PC-3 (cell line): ENCODE measurements around the gene WNK2. TPM values are rescaled to one million over a fixed set of nuclear protein-coding genes. Genes with fewer than 3 reads are reported as not detected.

Experiments used
- ATAC-seq: fragments of 200-7000 bp; cut with Tn5 transposase; 2 replicates; pipeline ENCODE4 v1.9.1; 2020; ENCODE audit warnings: mild to moderate bottlenecking, moderate library complexity
- BruUV-seq: library from RNA; stranded (reverse); fragments of 400-500 nt; replicated peaks from 2 replicates; lab custom pipeline; 2021; lab: Mats Ljungman, UMichigan
- CTCF ChIA-PET: fragments of 300-600 bp; sonication (Branson Sonifier 250); formaldehyde crosslinking; loops from one replicate; lab custom pipeline; 2022; ENCODE audit warnings: antibody characterized with exemption; lab: Charles Lee
- POLR2A ChIA-PET: fragments of 300-600 bp; sonication (Branson Sonifier 250); formaldehyde crosslinking; loops from one replicate; lab custom pipeline; 2022; ENCODE audit warnings: antibody characterized with exemption; ENCODE audit not compliant: unreplicated experiment; lab: Charles Lee
- DNase-seq: peaks from one replicate; pipeline ENCODE4 v3.0.0-alpha.2; 2015
- H2AFZ ChIP-seq: fragments of 300-600 bp; sonication (generic); 2 replicates; pipeline ENCODE4 v1.6.0; 2016; ENCODE audit warnings: antibody characterized with exemption, low read length
- H3F3A ChIP-seq: fragments of 300-600 bp; sonication (generic); one replicate; pipeline ENCODE4 v1.6.0; 2017; ENCODE audit warnings: antibody characterized with exemption, low read length, control low read depth, mild to moderate bottlenecking; ENCODE audit not compliant: unreplicated experiment
- H3K27ac ChIP-seq: fragments of 300-600 bp; sonication (generic); 2 replicates; pipeline ENCODE4 v1.5.1; 2016; ENCODE audit warnings: mild to moderate bottlenecking, low read length
- H3K27me3 ChIP-seq: fragments of 300-600 bp; sonication (generic); 2 replicates; pipeline ENCODE4 v1.6.1; 2016; ENCODE audit warnings: low read length, mixed read lengths
- H3K36me3 ChIP-seq: fragments of 300-600 bp; sonication (generic); 2 replicates; pipeline ENCODE4 v1.6.1; 2016; ENCODE audit warnings: low read depth, mixed run types, low read length, mixed read lengths
- H3K4me1 ChIP-seq: fragments of 300-600 bp; sonication (generic); 2 replicates; pipeline ENCODE4 v1.5.1; 2016; ENCODE audit warnings: low read length; ENCODE audit not compliant: insufficient read depth
- H3K4me2 ChIP-seq: fragments of 300-600 bp; sonication (generic); 2 replicates; pipeline ENCODE4 v1.6.0; 2016; ENCODE audit warnings: low read length
- H3K4me3 ChIP-seq: fragments of 300-600 bp; sonication (generic); 2 replicates; pipeline ENCODE4 v1.5.1; 2016; ENCODE audit warnings: mild to moderate bottlenecking, low read length, mixed read lengths
- H3K79me2 ChIP-seq: fragments of 300-600 bp; sonication (generic); 2 replicates; pipeline ENCODE4 v1.6.1; 2017; ENCODE audit warnings: low read length, mixed read lengths
- H3K9ac ChIP-seq: fragments of 300-600 bp; sonication (generic); 2 replicates; pipeline ENCODE4 v1.6.0; 2016; ENCODE audit warnings: mild to moderate bottlenecking, low read length
- H3K9me2 ChIP-seq: fragments of 300-600 bp; sonication (generic); replicated peaks from 2 replicates; pipeline ENCODE4 v1.6.1; 2016; ENCODE audit warnings: mixed run types, low read length, mixed read lengths
- H3K9me3 ChIP-seq: fragments of 300-600 bp; sonication (generic); 2 replicates; pipeline ENCODE4 v1.6.1; 2016; ENCODE audit warnings: low read length, mixed read lengths
- H4K20me1 ChIP-seq: fragments of 300-600 bp; sonication (generic); 2 replicates; pipeline ENCODE4 v1.6.1; 2016; ENCODE audit warnings: low read length, mixed read lengths
- EZH2 ChIP-seq: fragments of 300-600 bp; sonication (generic); IDR thresholded peaks from one replicate; pipeline ENCODE4 v1.6.1; 2017; ENCODE audit warnings: antibody characterized with exemption, mild to moderate bottlenecking, low read length; ENCODE audit not compliant: unreplicated experiment
- EZH2phosphoT487 ChIP-seq: fragments of 300-600 bp; sonication (generic); IDR thresholded peaks from 2 replicates; pipeline ENCODE4 v1.6.1; 2018; ENCODE audit warnings: mild to moderate bottlenecking, antibody characterized with exemption, low read length, borderline replicate concordance
- intact Hi-C: fragments of 100-400 bp; cut with micrococcal nuclease; formaldehyde crosslinking; loops from 2 replicates; pipeline ENCODE4 v1.9.0; 2023
- total RNA-seq: library from RNA; depleted of rRNA; stranded (reverse); fragments of >200 nt; gene quantifications from 2 replicates; pipeline ENCODE4 v1.2.3, GENCODE V29; 2014
- TF ChIP-seq, protein P1 (sequence below): fragments of 300-600 bp; sonication (generic); conservative IDR thresholded peaks from 2 replicates; pipeline ENCODE4 v1.5.1; 2017; ENCODE audit warnings: antibody characterized with exemption, low read depth, mild to moderate bottlenecking, low read length

WNK2 gene
- total RNA-seq, 1 experiment from 2014 or later, result 11.7 TPM

DNA sequence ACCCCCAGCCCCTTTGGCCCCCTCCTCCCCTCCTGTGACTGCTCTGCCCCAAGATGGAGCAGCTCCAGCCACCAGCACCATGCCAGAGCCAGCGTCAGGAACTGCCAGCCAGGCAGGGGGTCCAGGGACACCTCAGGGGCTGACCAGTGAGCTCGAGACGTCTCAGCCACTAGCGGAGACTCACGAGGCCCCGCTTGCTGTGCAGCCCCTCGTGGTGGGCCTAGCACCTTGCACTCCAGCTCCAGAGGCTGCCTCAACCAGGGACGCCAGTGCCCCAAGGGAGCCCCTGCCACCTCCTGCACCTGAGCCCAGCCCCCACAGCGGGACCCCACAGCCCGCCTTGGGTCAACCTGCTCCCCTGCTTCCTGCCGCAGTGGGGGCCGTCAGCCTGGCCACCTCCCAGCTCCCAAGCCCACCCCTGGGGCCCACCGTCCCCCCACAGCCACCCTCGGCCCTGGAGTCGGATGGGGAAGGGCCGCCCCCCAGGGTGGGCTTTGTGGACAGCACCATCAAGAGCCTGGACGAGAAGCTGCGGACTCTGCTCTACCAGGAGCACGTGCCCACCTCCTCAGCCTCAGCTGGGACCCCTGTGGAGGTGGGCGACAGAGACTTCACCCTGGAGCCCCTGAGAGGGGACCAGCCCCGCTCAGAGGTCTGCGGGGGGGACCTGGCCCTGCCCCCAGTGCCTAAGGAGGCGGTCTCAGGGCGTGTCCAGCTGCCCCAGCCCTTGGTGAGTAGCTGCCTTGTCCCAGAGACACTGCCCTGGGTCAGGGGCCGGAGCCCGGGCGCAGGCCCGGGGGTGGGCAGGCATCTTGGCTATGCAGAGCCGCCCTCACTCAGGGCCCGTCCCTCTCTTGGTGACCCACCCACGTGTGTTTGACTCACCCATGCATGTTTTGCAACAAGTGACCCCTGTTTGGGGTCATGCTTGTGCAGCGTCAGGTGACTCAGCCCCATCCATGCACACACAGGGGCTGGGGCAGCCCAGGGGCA, 105.2 kb downstream of the WNK2 start:
- CTCF ChIA-PET, result no interaction called here
- no peaks in the 10 kb centered on the region for H3K4me1 ChIP-seq
- no peak overlapping the region for H3K4me2 ChIP-seq
- H3K9me3 ChIP-seq, result no peaks in the 10 kb centered on the region
- no peaks in the 10 kb centered on the region for H3K79me2 ChIP-seq
- intact Hi-C loops, result no loop called here
- no peaks in the 10 kb centered on the region for H3F3A ChIP-seq
- no peak overlapping the region for H3K27ac ChIP-seq
- H3K9ac ChIP-seq, result no peak overlapping the region
- H3K4me3 ChIP-seq, result no peak overlapping the region
- H3K9me2 ChIP-seq, result no peaks in the 10 kb centered on the region
- no peak overlapping the region for H2AFZ ChIP-seq
- no TSS peak for BruUV-seq
- TF ChIP-seq EZH2phosphoT487, result no peak
- TF ChIP-seq, protein P1, sequence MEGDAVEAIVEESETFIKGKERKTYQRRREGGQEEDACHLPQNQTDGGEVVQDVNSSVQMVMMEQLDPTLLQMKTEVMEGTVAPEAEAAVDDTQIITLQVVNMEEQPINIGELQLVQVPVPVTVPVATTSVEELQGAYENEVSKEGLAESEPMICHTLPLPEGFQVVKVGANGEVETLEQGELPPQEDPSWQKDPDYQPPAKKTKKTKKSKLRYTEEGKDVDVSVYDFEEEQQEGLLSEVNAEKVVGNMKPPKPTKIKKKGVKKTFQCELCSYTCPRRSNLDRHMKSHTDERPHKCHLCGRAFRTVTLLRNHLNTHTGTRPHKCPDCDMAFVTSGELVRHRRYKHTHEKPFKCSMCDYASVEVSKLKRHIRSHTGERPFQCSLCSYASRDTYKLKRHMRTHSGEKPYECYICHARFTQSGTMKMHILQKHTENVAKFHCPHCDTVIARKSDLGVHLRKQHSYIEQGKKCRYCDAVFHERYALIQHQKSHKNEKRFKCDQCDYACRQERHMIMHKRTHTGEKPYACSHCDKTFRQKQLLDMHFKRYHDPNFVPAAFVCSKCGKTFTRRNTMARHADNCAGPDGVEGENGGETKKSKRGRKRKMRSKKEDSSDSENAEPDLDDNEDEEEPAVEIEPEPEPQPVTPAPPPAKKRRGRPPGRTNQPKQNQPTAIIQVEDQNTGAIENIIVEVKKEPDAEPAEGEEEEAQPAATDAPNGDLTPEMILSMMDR, result no peak
- no peak for TF ChIP-seq EZH2
- H3K27me3 ChIP-seq, result no peaks in the 10 kb centered on the region
- H3K36me3 ChIP-seq, result no peaks in the 10 kb centered on the region
- H4K20me1 ChIP-seq, result no peaks in the 10 kb centered on the region
- DNase-seq (peak; percentile 73), ATAC-seq (peak; percentile 65)
- POLR2A ChIA-PET, result no interaction called here

DNA sequence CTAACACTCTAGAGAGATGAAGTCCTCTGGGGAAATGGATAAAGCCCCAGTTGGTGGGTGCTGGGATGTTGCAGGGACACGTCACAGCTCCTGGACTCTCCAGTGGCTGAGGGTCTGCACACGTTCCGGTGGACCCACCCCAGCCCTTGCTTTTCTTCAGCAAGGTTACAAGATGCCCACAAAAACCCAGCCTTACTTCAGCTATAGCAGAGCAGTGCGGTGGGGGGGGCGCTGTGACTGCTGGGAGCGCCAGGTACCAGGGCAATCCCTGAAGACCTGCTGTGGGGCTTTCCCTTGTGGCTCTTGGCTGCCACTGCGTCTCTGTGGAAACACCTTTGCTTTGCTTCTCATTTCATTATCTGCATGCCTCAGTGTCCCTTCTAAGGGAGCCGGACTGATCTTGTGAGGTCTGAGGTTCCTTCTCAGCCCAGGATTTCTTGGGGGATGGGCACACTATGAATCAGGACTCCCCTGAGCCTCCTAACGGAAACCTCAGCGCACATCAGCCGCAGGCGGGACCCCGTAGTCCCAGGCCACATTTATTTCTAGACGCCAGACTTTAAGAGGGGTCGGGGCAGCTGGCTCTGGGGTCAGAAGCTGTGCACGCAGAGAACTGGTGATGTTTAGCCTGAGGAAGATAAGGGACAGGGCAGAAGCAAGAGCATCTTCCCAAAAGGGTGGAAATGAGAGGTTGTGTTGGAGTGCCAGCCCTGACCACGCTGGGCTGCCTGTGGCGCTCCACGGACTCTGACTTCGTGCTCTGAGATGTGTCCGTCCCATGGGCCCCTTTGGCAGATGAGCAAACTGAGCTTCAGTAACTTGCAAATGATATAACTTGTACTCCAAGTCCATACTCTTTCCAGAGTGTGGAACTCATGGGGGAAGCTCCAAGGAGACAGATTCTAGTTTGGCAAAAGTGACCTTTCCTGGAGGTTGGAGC, 106.8 kb downstream of the WNK2 start:
- Histone ChIP-seq H3K79me2 (no peaks in the 10 kb centered on the region), H4K20me1 (no peaks in the 10 kb centered on the region), H3K9ac (no peak overlapping the region), H3K36me3 (no peaks in the 10 kb centered on the region), H2AFZ (no peak overlapping the region), H3F3A (no peaks in the 10 kb centered on the region), H3K27ac (no peak overlapping the region), H3K9me3 (no peaks in the 10 kb centered on the region), H3K9me2 (no peaks in the 10 kb centered on the region), H3K4me2 (no peak overlapping the region), H3K4me1 (no peaks in the 10 kb centered on the region), H3K27me3 (no peaks in the 10 kb centered on the region), H3K4me3 (no peak overlapping the region)
- ChIA-PET POLR2A (no interaction called here), CTCF (no interaction called here)
- BruUV-seq, result no TSS peak
- DNase-seq (no peak), ATAC-seq (no peak)
- intact Hi-C loops, result no loop called here
- TF ChIP-seq, protein P1, result no peak
- TF ChIP-seq EZH2phosphoT487 (no peak), EZH2 (no peak)
